Esophagus squamous epithelium (tissue), 4 donors: Measurements from ENCODE around the gene RGS6.

Experiments
- POLR2A ChIP-seq, 4 donors: fragments of 450-650 bp; IDR thresholded peaks; one replicate each; pipeline ENCODE4 v1.6.1; 2017; ENCODE audit warnings: antibody characterized with exemption in 4 of 4, mild to moderate bottlenecking in 4 of 4, moderate library complexity in 3 of 4
- TF ChIP-seq, protein P1 (sequence below), 6 experiments: fragments of 450-650 bp in 4 of 6; fragments of 200-600 bp in 2 of 6; sonication (generic) in 2 of 6; IDR thresholded peaks; one replicate each; pipeline ENCODE4 v1.5.1; 2016 to 2019; ENCODE audit warnings: antibody characterized with exemption in 6 of 6, mild to moderate bottlenecking in 4 of 6, moderate library complexity in 4 of 6

- TF ChIP-seq, protein P1, sequence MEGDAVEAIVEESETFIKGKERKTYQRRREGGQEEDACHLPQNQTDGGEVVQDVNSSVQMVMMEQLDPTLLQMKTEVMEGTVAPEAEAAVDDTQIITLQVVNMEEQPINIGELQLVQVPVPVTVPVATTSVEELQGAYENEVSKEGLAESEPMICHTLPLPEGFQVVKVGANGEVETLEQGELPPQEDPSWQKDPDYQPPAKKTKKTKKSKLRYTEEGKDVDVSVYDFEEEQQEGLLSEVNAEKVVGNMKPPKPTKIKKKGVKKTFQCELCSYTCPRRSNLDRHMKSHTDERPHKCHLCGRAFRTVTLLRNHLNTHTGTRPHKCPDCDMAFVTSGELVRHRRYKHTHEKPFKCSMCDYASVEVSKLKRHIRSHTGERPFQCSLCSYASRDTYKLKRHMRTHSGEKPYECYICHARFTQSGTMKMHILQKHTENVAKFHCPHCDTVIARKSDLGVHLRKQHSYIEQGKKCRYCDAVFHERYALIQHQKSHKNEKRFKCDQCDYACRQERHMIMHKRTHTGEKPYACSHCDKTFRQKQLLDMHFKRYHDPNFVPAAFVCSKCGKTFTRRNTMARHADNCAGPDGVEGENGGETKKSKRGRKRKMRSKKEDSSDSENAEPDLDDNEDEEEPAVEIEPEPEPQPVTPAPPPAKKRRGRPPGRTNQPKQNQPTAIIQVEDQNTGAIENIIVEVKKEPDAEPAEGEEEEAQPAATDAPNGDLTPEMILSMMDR (IDR thresholded peaks at IDR 0.05) = no peak
- TF ChIP-seq POLR2A (IDR thresholded peaks at IDR 0.05) = no peak
These were observed 628.8 kb downstream of the RGS6 start for GRCh38 chr14:72560889-72561493.
